Progenitor cell of endocrine pancreas (in vitro differentiated cells): Measurements from ENCODE around the gene CFAP119. TPM values are rescaled to one million over a fixed set of nuclear protein-coding genes. Genes with fewer than 3 reads are reported as not detected.

Source experiments
- DNase-seq: peaks from one replicate; pipeline ENCODE4 v3.0.0; 2021; ENCODE audit warnings: low spot score; ENCODE audit not compliant: unreplicated experiment
- H3K27ac Mint-ChIP-seq: 2 replicates; pipeline ENCODE4 v1.8.0; 2021; ENCODE audit warnings: mild to moderate bottlenecking, moderate library complexity, mixed read lengths
- H3K27me3 Mint-ChIP-seq: 2 replicates; pipeline ENCODE4 v1.8.0; 2021; ENCODE audit warnings: mixed read lengths
- H3K36me3 Mint-ChIP-seq: 2 replicates; pipeline ENCODE4 v1.8.0; 2022; ENCODE audit warnings: mixed read lengths; ENCODE audit not compliant: insufficient read depth
- H3K4me1 Mint-ChIP-seq: 2 replicates; pipeline ENCODE4 v1.8.0; 2021; ENCODE audit warnings: low read depth, mixed read lengths
- H3K4me3 Mint-ChIP-seq: 2 replicates; pipeline ENCODE4 v1.8.0; 2021; ENCODE audit warnings: low read depth, mild to moderate bottlenecking, moderate library complexity, mixed read lengths
- H3K9me3 Mint-ChIP-seq: 2 replicates; pipeline ENCODE4 v1.8.0; 2021; ENCODE audit warnings: low read depth, mixed read lengths
- CTCF ChIP-seq: fragments of 200-600 bp; sonication (generic); IDR thresholded peaks from one replicate; pipeline ENCODE4 v1.5.0; 2021; ENCODE audit warnings: antibody characterized with exemption, mild to moderate bottlenecking; ENCODE audit not compliant: unreplicated experiment
- total RNA-seq: library from RNA; stranded (reverse); gene quantifications from 2 replicates; pipeline ENCODE4 v1.2.1, GENCODE V29; 2021

Gene CFAP119
- total RNA-seq, 1 donor from 2014 or later: 19.3 TPM

- Mint-ChIP-seq H3K4me3 (peak within 1 kb of the TSS; percentile 88), H3K36me3 (peaks cover 7% of the 10 kb centered on the region), H3K9me3 (no peaks in the 10 kb centered on the region), H3K27me3 (peaks cover 10% of the 10 kb centered on the region), H3K4me1 (peaks cover 10% of the 10 kb centered on the region), H3K27ac (peak within 1 kb of the TSS; percentile 91)
- DNase-seq: peak; percentile 55
- TF ChIP-seq CTCF: no peak
Measured at GRCh38 chr16:30786936-30787612, 25.2 kb upstream of the CFAP119 start, which contains the start of gene ZNF629. Gene ZNF629 (minus strand): TSS chr16:30787205. CDS start chr16:30784482, 2,723 bp downstream.

- no peaks in the 10 kb centered on the region for H3K9me3 Mint-ChIP-seq
- peaks cover 10% of the 10 kb centered on the region for H3K36me3 Mint-ChIP-seq
- no peak for TF ChIP-seq CTCF
- H3K27me3 Mint-ChIP-seq: peaks cover 4% of the 10 kb centered on the region
- H3K4me3 Mint-ChIP-seq: peak overlapping the region; percentile 81
- H3K27ac Mint-ChIP-seq: peak overlapping the region; percentile 88
- DNase-seq: peak; percentile 24
- peaks cover 10% of the 10 kb centered on the region for H3K4me1 Mint-ChIP-seq
Measured at GRCh38 chr16:30786115-30786935, 24.5 kb upstream of the CFAP119 start.

- Mint-ChIP-seq H3K4me3 (peak overlapping the region; percentile 81), H3K27ac (peak overlapping the region; percentile 88), H3K36me3 (peaks cover 11% of the 10 kb centered on the region), H3K4me1 (peaks cover 10% of the 10 kb centered on the region), H3K27me3 (no peaks in the 10 kb centered on the region), H3K9me3 (no peaks in the 10 kb centered on the region)
- no peak for TF ChIP-seq CTCF
- DNase-seq: no peak
Measured at GRCh38 chr16:30785126-30786106, 23.6 kb upstream of the CFAP119 start.

- Mint-ChIP-seq H3K36me3 (peaks cover 11% of the 10 kb centered on the region), H3K27ac (no peak overlapping the region), H3K9me3 (no peaks in the 10 kb centered on the region), H3K4me3 (no peak overlapping the region), H3K27me3 (no peaks in the 10 kb centered on the region), H3K4me1 (peaks cover 10% of the 10 kb centered on the region)
- no peak for TF ChIP-seq CTCF
- no peak for DNase-seq
Measured at GRCh38 chr16:30784215-30784614, 22.4 kb upstream of the CFAP119 start.
